ENCODE results near the gene BRD3OS.

GRCh38 chr9:134037641-134038040, 12.4 kb downstream of the BRD3OS start:
- TF ChIP-seq CTCF (IDR thresholded peaks at IDR 0.05; ENCODE audit: insufficient read depth, low read depth, low read length), result no peak
- no peak for TF ChIP-seq EZH2 (IDR thresholded peaks at IDR 0.05; ENCODE audit: insufficient read depth, low read length)

Measured in astrocyte (in vitro differentiated cells and primary cell).